SHP77 treated with DMSO at 0.1 percent for 48 hours (cell line): ENCODE data around the gene OR2H1.

Experiments
- DNase-seq: peaks from one replicate; lab custom pipeline; 2025; lab: John Stamatoyannopoulos, UW

The OR2H1 gene

GRCh38 chr6:29510746-29511300 is 53.9 kb downstream of the OR2H1 start:
- DNase-seq = no peak
